Stimulated activated CD4-positive, alpha-beta T cell treated with anti-CD3 and anti-CD28 coated beads, TNF-alpha, amount 100 ng/mL, for 1 hour (primary cell): ENCODE measurements around the gene SRRM5.
A peak's percentile ranks its signal among the peaks of the same experiment; 100 is the strongest.
"Not testable (repeated sequence)": the region's sequence is repeated elsewhere in the genome, so short reads cannot be mapped to it uniquely, and the experiment has no call there.

Experiments
- DNase-seq, 3 donors: peaks; one replicate each; pipeline ENCODE4 v3.0.0-alpha.2; 2020; ENCODE audit warnings: low read depth in 3 of 3, low spot score in 1 of 3

The SRRM5 gene

DNA sequence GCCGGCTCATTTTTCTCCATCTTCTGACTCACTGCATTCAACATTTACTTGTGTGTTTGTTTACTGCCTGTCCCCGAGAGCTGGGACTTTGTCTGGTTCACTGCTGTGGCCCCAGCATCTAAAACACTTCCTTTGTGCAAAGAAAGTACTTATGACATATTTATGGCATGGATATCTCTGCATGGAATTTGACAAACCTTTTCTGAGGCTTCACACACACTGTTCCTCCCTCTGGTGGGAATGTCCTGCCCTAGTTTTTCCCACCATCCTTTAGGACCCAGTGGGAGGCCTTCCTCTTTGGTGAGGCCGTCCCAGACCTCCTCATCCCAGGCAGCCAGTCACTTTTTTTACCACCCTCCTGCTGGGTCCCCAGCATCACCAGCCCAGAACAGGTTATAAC is 1.4 kb upstream of the SRRM5 start:
- DNase-seq: no peak

DNA sequence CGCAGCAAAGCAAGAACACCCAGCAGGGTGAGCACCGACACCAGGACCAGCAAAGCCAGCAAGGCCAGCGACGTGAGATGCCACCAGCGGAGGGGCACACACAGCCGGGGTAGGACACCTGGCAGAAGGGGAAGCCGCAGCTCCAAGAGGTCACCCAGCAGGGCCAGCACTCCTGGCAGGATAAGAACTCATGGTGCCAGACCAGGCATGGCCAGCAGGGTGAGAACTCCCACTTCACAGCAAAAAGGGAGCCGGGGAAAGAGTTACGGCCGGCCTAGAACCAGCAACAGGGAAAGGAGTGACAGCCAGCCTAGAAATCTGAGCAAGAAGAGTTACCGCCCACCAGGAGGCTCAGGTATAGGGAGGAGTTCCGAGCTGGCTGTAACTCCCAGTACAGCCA is 486 bp downstream of the SRRM5 start:
- DNase-seq: no peak

DNA sequence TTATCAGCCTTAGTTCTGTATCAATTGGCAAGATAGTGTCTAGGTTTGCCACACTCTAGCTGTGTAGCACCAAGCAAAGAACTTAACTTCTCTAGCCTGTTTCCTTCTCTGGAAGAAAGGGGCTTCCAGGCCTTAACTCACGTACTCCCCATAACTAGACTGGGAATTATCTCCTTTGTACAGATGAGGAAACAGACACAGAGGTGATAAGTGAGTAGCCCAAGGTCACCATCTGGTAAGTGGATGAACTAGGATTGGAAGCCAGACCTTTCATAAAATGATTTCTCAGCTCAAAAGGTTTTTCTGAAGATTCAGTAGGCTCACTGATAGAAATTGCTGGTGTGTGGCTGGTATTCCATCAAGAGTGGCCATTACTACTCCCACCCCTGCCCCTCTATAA is 4.4 kb downstream of the SRRM5 start:
- no peak for DNase-seq

DNA sequence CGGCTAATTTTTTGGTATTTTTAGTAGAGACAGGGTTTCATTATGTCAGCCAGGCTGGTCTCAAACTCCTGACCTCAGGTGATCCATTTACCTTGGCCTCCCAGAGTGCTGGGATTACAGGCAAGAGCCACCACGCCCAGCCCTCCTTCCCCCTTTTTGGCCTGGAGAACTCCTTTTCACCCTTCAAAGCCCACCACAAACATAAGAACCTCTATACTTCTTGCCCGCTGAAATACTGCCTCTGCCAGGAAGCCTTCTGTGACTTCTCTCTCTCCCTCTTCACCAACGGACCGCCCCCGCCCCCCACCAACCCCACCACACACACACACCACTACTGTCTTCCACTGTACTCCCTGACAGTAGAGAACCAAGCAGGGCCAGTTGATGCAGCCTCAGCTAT is 5.1 kb downstream of the SRRM5 start:
- no peak for DNase-seq

DNA sequence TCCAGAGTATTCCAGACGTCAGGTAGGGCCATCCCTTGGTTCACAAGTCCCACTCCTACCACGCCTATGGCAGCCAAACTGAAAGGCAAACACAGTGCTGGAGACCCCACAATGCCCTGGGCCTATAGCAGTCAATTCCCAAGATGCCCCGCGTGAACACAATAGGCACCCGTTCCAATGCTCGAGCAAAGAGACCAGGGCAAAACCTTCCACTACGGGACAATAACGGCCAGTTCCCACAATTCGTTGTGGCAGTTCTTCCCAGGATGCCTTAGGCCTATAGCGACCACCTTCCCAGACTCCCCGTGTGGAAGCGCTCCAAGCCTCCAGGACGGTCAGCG is 7.0 kb downstream of the SRRM5 start:
- peak in 1 of 3 donors; percentile 25 for DNase-seq

DNA sequence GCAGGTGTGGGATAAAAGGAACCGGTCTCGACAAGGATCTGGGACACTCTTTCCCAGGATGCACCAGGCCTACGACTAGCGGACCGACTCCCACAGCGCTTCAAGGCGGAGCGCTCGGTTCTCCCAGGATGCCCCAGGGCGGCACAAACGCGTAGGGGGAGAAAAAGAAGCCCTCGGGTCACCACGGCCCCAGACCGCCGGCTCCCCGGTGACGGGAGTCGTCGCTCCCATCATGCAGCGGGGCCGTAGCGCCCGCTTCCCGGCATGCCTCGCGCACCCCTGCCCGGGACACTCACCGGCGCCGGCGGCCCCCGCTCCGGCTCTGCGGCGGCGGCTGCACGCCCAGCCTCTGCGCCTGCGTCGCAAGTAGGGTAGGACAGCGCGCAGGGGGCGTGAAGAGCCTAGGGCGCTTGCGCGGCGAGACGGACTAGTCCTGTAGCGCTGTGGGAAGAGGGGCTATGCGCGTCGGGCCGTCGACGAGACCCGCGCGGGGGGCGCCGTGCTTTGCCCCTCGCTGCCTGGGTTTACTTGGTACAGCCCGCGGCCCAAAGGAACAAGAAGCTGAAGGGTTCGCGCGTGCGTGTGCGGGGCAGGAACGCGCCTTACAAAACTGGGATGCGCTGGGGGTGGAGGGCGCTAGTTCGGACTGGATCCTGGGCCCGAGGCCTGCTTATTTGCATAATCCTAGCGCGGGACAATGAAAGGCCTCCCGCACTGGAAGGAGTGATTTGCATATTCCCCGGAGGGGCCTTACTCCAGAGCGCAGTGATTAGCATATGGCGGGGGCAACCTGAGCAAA is 7.6 kb downstream of the SRRM5 start, which contains the start of gene ZNF428:
Gene ZNF428, minus strand, starts transcription at position 368 of the 799 bp plus-strand sequence. CDS start 5,325 bp downstream, outside the sequence.
- DNase-seq: peak; percentile 65 to 74 (median 71)

DNA sequence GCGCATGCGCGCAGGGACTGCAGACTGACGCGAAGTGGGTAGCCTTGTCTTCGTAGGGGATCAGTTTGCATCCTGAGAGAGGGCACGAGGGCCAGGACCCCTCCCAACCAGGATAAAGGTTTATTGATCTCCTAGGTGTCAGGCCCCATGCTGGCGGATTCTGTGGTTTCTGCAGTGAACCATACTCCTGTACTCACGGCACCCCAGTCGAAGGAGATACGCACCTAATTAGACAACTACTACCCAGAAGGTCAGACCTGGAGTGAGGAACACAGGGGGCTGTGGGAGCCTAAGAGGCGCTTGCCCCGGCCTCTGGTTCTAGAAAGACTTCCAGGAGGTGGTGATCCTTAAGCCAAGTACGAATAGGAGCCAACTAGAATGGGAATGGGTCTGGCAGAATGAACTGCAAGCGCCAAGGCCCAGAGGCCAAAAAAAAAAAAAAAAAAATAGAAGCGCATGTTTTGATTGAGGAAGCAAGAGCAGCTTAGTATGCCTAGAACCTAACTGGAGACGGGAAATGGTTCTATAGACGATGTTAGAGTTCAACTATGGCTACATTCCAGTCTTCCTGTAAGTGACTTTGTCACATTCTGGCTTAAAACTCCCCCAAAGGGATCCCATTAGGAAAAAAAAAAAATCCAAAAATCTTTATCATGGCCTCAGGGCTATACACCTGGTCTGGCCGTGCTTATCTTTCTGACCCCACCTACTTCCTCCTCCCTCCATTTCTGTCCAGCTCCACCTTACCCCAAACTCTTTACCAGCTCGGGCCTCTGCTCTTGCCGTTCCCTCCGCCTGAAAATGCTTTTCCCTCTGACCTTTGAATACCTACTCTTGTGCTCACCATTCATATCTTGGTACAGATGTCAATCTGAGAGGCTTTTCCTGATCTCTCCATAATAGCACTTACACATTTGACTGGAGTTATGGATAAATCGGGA is 8.4 kb downstream of the SRRM5 start:
- DNase-seq: peak; percentile 67 to 76 (median 72)

DNA sequence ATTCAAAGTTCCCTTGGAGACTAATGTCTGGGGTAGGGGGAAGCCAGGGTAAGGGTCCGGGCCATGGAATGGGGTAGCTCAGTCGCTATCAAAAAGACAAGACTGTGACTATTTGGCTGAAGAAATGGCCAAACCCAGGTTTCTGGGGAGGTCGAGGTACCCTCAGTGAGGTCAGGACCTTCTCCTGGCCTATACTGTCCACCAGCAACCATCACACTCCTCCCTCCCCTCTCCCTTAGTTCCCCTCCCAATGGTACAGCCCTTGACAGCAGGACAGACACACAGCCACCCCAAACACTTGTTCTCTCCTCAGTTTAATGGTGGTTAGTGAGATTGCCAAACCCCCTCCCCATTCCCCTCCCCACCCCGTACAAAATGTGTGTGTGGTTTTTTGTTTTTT is 10.2 kb downstream of the SRRM5 start:
- DNase-seq: no peak

DNA sequence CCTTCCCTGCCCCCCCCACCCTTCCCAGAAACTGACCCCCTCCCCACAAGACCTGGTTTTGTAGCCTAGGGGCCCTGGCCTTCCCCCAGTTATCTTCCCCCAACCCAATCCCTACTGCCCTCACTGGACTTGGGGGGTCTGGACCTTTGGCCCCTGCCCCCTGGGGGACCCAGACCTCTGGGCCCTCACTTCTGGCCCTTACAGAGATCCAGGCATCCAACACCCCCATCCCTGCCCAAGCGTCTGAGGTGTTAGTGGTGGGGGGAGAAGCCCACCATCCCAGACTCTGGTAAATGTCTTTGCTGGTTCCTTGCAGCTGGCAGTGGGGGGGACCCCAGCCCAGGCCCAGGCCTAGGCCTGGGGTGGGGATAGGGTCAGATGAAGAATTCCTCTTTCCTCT is 11.1 kb downstream of the SRRM5 start:
- no peak for DNase-seq

DNA sequence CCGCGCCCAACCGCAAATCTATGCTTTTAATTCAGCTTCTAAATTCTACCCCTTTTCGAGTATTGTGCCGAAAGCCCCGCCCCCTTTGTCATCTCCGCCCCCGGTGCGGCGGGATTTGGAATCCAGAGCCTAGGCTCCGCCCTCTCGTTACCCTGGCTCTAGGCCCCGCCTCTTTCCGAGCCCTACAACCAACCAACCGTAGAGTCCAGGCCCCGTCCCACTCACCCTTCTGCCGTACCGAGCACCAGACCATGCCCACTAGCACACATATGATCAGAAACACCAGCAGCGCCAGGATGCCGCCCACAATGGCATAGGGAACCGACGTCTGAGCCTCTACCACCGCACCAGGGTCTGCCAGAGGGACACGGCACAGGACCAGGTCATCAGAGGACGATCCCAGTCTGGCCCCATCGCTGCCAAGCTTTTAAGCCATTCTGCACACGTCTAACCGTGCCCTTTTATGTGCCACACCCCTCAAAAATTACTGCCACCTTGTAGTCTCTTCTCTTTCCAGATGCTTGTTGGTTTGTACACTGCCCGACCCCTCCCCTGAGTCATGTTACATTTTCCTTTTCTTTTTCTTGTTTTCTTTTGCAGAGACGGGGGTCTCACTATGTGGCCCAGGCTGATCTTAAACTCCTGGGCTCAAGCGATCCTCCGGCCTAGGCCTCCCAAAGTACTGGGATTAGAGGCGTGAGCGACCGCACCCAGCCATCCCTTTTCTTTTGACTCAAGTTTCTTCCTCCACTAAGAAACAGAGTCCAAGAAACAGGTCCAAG is 12.2 kb downstream of the SRRM5 start:
- DNase-seq: no peak

DNA sequence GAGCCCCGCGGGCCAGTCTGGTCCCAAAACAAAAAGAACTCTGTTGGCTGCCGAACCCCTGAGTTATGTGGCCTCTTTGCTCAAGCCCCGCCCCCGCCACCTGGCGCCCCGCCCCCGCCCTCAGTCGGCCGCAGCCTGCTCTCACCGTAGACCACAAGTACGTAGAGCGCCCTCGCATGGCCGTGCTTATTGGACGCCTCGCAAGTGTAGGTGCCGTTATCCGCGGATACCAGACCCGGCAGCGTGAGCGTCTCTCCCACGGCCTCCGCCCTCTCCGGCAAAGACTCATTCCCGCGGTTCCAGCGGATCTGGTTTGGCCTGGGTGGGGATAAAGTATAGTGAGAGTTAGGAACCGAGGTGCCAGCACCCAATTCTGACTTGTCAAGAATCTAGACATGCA is 13.0 kb downstream of the SRRM5 start:
- peak; percentile 57 to 73 (median 60) for DNase-seq

DNA sequence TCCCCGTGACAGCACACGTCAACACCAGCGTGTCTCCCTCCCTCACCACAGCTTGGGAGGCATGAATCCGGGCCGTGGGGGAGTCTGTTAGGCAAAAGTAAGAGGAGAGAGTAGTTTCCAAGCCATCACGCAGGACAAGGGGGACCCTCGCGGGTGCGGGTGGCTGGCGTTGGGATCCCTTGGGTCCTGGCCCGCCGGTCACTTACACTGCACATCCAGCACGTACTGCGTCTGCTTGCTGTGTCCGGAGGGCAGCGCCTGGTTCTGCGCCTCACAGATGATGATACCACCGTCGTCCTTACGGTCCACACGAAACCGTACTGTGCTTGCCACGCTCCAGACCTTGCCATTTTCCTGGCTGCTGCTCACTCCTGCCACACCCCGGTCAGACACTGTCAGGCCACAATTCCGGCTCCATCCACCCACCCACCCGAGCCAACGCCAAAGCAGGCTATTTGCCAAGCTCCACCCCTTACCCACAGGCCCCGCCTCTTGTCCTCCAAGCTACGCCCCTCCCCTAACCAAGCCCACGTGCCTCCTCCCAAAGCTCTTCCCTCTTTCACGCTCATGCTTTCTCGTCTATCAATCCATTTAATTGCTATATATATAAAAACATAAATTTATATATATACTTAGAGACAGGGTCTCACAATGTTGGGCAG is 14.2 kb downstream of the SRRM5 start:
- DNase-seq: no peak

DNA sequence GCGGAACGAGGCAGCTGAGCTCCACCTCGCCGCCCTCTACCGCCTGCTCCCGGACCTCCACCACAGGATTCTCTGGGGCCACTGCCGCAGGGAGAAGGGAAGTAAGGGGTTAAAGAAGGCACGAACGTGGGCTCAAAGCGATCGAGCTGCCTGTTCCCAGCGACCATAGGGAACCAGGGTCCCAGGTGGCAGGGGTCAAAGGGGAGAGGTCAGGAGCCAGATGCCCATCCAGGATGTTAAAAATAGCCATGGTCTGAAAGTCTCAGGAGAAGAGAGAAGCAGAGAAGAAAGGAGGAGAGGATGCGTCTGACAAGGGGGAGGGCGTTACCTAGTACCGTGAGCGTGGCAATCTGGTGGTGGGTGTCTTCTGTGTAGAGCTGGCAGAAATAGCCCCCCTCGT is 14.9 kb downstream of the SRRM5 start:
- DNase-seq: no peak

DNA sequence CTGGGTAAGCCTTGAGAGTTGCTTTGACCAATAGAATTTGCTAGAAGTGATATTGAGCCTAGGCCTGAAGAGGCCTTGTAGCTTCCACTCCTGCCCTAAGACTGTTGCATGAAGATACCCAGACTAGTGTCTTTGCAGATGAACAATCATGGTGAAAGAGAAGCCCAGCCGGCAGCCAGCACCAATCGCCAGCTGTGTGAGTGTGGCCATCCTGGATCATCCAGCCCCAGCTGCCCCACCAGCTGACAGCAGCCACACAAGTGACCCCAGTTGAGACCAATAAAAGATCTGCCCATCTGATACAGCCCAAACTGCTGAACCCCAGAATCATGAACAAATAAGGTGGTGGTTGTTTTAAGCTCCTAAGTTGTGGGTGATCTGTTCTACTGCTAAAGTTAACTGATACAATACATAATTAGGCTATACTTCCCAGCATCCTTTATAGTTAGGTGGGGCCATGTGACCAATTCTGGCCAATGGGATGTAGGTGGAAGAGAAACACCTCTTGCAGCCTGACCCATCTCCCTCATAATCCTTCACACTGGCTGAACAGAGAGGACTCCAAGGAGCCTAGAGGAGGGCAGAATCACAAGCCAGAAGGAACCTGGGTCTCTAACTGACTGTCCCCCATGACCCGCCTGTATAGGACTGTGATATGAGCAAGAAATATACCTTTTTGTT is 16.9 kb downstream of the SRRM5 start:
- no peak for DNase-seq

DNA sequence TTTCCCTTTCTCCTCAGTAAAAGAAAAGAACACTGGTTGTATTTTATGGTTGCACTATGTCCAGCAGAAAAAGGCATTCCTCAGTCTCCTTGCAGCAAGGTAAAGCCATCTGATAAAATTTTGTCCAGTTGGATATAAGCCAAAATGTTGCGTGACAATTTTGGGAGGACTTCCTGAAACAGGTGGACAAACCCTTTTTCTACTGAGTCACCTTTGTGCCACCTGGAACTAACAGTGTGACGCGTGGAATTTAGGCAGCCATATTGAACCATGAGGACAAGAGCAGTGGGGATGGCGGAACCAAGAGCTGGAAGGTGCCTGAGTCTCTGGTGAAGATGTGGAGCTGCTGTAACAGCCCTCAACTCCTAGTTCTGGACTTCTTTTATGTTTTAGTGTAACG is 19.6 kb downstream of the SRRM5 start:
- no peak for DNase-seq

DNA sequence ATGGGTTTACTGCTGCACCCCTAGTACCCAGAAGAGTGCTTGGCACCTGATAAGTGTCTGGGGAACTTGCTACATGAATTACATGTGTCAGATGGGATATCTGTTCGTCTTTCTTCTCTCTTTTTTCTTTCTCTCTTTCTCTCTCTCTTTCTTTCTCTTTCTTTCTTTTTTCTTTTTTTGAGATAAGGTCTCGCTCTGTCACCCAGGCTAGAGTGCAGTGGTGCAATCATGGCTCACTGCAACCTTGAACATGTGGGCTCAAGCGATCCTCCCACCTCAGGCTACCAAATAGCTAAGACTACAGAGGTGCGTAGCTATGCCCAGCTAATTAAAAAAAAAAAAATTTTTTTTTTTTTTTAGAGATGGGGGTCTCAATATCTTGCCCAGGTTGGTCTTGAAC is 21.6 kb downstream of the SRRM5 start:
- DNase-seq: no peak

DNA sequence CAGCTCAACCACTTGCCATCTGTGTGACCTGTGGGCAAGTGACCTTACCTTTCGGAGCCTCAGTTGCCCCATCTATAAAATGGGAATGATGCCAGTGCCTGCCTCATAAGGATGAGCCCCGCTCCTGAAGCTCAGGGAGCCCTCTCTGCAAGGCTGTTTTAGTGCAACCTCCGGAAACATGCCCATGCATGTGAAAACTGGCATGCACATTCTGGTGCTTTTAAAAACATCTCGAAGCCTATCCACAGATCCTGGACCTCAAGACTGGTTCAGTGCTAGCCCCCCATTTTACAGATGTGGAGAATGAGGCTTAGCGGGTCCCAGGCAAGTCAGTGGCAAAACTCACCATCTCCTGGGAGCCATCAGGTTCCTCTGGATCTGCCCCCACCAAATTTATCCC is 22.2 kb downstream of the SRRM5 start:
- DNase-seq: no peak

DNA sequence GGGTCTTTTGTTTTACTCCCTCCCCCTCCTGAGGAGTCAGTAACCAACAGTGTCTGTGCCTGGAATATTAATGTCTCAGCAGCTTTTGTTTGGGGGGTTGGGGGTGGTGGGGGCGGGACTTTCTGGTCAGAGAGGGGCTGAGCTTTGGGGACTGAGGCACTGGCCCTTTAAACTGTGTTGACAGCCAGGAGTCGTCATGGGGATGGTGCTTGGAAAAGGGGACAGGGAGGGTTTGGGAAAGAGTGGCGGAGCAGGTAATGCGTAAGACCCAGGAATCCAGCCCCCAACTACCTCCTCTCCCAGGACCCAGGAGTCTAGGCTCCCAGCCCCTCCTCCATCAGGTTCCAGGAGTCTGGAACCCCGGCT is 22.6 kb downstream of the SRRM5 start:
- no peak for DNase-seq

DNA sequence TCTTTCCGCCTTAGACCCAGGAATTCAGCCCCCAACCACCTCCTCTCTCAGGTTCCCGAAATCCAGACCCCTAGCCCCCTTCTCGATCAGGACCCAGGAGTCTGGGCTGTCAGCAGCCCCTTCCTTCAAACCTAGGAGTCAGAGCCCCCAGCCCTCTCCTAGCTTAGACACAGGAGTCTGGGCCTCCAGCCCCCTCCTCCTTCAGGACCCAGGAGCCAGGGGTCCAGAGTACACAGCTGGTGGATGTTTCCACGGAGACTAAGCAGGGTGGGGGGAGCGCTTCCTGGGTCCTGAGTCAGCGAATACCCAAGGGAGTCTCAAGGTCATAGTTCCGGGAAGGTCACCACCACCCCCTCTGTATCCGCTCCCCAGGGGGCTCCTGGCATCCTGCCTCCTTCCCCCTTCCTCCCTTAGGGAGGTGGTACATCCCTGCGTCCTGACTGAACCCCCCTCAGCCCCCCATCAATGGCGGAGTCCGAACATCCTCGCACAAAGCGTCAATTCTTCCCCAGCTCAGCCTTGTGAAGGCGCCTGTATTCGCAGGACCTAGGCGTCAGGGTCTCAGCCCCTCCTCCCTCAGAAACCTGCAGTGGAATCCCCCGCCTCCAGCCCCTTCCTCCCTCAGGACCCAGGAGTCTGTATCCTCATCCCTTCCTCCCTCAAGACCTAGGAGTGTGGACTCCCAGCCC is 23.1 kb downstream of the SRRM5 start:
- DNase-seq: no peak

DNA sequence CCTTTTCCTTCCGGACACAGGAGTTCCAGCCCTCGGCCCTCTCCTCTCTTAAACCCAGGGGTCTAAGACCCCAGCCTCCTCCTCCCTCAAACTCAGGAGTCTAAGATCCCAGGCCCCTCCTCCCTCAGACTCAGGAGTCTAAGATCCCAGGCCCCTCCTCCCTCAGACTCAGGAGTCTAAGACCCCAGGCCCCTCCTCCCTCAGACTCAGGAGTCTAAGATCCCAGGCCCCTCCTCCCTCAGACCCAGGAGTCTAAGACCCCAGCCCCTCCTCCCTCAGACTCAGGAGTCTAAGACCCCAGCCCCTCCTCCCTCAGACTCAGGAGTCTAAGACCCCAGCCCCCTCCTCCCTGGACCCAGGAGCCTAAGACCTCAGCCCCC is 23.7 kb downstream of the SRRM5 start:
- not testable (repeated sequence) for DNase-seq
